Measurements from ENCODE around the gene POMT2.
A peak's percentile ranks its signal among the peaks of the same experiment; 100 is the strongest.
"Not testable (repeated sequence)": the region's sequence is repeated elsewhere in the genome, so short reads cannot be mapped to it uniquely, and the experiment has no call there.

POMT2 gene

DNA sequence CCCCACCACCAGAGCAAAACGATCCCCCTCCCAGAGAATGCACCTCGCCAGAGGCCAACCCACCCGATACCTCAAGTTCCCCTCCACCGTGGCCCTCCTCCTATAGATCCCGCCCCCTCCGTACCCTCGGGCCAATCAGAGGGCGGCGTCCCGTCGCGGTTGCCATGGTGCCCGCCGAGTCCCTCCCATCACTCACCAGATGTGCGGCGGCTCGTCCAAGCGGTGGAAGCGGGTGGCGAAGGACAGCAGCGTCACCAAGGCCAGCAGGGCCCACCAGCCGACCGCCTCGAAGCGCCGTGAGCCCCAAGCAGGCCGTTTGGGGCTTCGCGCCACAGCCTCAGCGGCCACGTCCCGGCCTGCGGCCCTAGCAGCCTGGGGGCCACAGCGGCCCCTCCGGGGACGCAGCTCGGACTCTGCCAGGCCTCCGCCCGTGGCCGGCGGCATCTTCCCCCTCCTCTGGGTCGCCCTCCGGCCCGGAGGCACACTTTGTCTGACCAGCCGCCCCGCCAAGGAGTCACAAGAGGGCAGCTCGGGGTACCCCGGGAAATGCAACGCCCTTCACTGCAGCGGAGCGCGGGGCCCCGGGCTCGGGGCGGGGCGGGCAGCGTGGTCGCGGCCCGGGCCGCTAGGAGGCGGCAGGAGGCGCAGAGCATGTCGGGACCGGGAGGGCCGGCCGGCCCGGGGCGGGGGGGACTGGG lies at the start of gene POMT2:
POMT2 (minus strand) TSS at position 646 of the 698 bp plus-strand sequence; CDS start at position 444, 202 bp downstream.
- DNase-seq, result peak; percentile 22

DNA sequence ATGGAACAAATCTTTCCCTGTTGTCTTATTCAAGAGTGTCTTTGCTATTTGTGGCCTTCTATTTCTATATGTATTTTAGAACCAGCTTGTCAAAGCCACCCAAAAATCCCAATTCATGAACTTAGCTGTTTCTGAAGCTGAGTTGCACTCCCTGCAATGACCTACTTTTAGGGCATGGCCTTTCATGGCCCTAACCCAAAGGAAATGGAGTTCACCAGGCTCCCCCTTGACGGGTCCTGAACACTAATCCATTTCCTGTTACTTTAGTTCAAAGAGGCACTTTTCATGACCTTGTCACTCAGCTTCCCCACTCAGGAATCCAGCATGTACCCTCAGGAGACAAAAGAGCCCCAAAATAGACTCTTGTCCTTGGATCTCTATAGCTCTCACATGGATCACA lies 48.6 kb upstream of the POMT2 start:
- DNase-seq, result no peak

- no peak for DNase-seq
Measured at GRCh38 chr14:77364146-77364545, 43.5 kb upstream of the POMT2 start.

DNA sequence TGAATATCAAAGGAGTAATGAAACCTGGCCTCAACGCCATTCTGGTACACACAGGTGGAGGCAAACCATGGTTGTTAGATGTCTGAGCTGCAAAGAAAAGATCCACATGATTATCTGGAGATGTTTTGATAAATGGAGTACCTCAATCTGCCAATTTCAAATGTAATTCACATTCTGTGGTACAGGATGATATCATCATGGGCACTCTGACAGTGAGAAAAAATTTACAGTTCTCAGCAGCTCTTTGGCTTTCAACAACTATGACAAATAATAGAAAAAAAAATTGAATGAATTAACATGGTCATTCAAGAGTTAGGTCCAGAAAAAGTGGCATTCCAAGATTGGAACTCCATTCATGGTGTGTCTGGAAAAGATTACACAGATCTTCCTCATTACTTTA lies 38.9 kb upstream of the POMT2 start:
- no peak for DNase-seq

- DNase-seq, result no peak
Measured at GRCh38 chr14:77356899-77357298, 36.2 kb upstream of the POMT2 start.

DNA sequence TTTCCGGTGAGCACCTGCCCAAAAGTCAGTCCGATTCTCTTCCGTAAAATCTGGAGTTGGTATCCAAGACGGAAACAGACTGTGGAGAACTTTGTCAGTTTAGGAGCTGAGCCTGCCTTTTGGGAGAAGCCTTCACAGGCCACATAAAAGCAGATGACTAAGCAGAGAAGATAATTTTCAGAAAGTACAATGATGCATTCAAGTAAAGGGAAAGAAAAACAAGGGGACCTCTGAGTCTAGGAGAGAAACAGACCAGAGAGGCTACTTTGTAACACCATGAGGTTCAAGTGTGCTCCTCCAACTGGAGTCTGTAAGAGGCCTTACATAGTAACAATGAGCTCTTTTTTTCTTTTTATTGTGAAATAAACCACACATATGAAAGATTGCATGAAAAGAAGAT lies 35.1 kb upstream of the POMT2 start:
- no peak for DNase-seq

DNA sequence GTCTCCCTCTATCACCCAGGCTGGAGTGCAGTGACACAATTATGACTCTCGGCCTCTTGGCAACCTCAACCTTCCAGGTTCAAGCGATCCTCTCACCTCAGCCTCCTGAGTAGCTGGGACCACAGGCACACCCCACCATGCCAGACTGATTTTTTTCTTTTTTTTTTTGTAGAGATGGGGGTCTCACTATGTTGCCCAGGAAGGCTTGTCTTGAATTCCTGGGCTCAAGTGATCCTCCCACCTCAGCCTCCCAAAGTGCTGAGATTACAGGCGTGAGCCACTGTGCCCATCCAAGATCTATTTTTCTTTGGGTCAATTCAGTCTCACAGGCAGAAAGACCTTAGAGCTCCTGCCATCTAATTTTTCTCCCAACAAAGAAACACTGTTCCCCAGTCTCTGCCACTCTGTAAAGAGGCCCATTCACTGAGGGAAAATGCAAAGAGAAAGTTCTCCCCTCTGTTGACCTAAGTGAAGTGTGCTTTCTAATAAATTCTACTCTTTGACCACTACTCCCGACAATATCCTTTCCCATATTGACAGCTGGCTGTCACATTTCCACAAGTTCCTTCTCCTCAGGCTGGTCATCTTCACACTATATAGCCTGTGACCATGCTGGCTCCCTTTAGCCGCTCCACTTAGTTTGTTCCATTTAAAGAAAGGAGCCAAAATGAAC lies 32.9 kb upstream of the POMT2 start:
- no peak for DNase-seq

GRCh38 chr14:77347751-77348150 lies 27.1 kb upstream of the POMT2 start:
- peak; percentile 79 for DNase-seq

DNA sequence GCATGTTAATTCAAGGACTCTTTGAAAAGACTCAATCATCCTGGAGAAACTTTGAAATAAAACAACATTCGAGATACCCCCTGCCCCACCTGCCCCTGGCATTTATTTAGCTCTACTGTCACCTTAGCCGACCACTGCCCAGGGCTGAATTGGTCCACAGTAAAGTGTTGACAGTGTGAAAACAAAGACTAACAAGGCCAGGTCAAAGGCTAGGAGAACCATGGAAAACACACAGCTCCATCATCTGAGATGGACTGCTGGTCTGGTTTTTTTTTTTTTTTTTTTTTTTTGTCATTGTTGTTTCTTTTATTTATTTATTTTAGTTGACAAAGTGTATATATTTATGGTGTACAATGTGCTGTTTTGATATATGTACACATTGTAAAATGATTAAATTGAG lies 25.8 kb upstream of the POMT2 start:
- DNase-seq, result no peak

DNA sequence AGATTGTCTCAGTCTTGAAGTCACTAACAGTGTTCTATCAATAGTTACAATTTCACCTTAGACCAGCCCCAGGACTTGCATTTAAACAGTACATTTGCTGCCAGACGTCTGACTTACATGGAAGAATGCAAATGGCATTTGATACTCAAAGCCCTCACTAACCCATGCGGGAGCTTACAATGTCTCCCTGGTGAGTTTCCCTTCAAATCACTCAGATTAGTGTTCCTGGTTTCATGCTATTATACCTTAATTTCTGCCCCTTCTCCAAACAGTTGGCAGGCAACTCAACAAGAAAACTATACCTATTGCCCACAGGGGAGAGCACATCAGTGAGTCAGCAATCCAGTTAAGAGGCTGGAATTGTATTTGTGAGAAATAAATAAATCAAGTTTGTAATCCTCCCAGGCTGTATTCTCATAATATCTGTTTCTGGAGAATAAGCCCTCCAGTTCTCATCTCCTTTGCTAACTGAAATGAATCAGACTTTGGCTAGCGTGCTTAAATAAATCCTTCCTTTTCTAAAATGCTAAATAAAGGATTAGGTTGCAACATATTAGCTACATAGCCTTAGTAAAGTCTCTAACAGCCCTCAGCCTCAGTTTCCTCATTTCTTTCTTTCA lies 23.8 kb upstream of the POMT2 start:
- DNase-seq, result no peak

GRCh38 chr14:77343662-77344061 lies 23.0 kb upstream of the POMT2 start:
- no peak for DNase-seq

- no peak for DNase-seq
Measured at GRCh38 chr14:77342726-77343397, 22.2 kb upstream of the POMT2 start.

- no peak for DNase-seq
Measured at GRCh38 chr14:77340389-77340788, 19.7 kb upstream of the POMT2 start.

DNA sequence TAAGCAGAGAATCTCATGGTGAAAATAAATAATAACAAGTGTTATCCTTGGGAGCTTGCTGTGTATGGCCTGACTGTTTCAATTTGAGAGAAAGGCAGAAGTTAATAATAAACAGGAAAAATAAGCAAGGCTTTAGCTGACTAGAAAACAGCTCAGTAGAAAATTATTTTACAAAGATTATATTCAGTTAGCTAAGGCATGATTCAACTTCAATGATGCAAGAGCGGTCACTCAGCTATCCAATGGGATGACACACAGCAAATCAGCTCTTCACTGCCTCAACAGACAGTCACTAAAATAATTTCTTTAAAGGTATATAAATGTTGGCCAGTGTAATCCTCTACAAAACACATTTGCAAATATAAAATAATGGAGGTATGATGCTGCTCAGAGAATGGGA lies 18.7 kb upstream of the POMT2 start:
- no peak for DNase-seq

DNA sequence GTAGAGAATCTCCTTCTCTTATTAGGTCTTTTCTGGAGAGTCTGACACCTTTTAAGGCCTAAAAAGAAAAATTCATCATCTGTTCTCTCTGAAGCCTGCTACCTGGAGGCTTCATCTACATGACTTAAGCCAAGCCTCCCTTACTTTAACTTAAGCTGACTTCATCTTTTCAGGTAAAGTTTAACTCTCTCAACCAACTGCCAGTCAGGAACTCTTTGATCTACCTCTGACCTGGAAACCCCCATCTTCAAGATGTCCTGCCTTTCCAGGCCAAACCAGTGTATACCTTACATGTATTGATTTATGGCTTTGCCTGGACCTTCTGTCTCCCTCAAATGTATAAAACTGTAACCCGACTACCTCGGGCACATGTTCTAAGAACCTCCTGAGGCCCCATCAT lies 17.6 kb upstream of the POMT2 start:
- DNase-seq, result no peak

DNA sequence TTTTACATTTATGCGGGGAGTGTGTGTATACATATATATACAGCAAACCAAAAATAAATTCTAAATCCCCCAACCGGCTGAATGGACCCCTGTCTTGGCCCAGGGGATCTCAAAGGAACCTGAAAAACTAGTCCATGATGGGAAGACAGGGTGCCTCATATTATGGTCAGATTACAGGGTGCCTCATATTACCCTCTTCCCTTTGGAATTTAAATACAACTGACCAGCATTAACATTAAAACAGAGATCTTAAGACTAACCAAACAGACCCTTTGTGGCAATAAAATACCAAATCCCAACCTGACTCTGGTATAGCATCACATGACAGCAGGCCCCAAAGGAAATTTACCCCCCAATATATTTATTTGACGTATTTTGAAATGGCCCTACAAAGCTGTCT lies 17.2 kb upstream of the POMT2 start:
- DNase-seq, result no peak

- not testable (repeated sequence) for DNase-seq
Measured at GRCh38 chr14:77337255-77337654, 16.6 kb upstream of the POMT2 start.

DNA sequence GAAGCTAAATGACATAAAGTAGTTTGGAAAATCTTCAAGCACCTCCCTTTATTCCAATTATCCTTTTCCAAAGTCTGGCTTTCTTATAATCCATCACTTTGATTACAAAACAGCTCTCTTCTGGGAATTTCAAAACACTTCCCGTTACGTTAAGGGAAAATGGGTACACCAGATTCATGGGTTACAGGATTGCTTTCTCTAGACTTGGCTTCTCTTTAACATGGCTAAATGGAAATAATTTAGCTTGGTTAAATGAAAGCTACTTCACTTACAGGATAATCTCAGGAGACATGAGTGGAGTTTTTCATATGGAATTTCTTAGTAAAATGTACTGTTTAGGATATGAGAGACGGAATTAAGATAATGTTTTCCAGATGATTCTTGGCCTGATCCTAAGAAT lies 14.9 kb upstream of the POMT2 start:
- DNase-seq, result no peak

- no peak for DNase-seq
Measured at GRCh38 chr14:77329872-77330271, 9.2 kb upstream of the POMT2 start.

- no peak for DNase-seq
Measured at GRCh38 chr14:77327111-77327510, 6.4 kb upstream of the POMT2 start.

- DNase-seq, result no peak
Measured at GRCh38 chr14:77325746-77326094, 5.0 kb upstream of the POMT2 start.

GRCh38 chr14:77324816-77325745 lies 4.4 kb upstream of the POMT2 start:
- DNase-seq, result no peak

DNA sequence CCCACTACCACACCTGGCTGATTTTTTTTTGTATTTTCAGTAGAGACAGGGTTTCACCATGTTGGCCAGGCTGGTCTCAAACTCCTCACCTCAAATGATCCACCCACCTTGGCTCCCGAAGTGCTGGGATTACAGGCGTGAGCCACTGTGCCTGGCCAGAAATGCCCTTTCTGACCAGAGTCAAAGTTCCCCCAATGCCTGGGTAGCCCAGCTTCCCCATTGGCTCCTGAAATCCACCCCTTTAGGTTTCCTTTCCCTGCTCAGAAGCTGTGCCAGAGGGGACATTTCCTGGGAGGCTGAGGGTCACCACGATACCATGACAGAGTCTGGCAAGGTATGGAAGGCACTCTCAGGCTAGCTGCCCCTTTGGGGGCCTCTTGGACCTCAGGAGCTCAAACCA lies 3.6 kb upstream of the POMT2 start:
- DNase-seq, result no peak

Measured in SIG-M5 (cell line).